HepG2 (cell line): Measurements from ENCODE around the gene DOLK. TPM values are rescaled to one million over a fixed set of nuclear protein-coding genes. Genes with fewer than 3 reads are reported as not detected.

Source experiments
- ATF7 ChIP-seq, 2 experiments: fragments of 450-650 bp in 1 of 2; sonication (generic) in 1 of 2; formaldehyde crosslinking in 1 of 2; IDR thresholded peaks; 2 replicates each; pipeline versions ENCODE4 v1.4.0 to v1.6.1; 2016 to 2020; ENCODE audit warnings: antibody characterized with exemption in 1 of 2, mild to moderate bottlenecking in 1 of 2, missing genetic modification reagents in 1 of 2
- CTCF ChIP-seq: sonication (generic); formaldehyde crosslinking; IDR thresholded peaks from 2 replicates; pipeline ENCODE4 v1.5.0; 2020; ENCODE audit warnings: mild to moderate bottlenecking, missing genetic modification reagents, moderate library complexity
- DNMT1 ChIP-seq: sonication (generic); formaldehyde crosslinking; IDR thresholded peaks from 2 replicates; pipeline ENCODE4 v1.5.1; 2020; ENCODE audit warnings: mild to moderate bottlenecking, missing genetic modification reagents
- FOXC1 ChIP-seq: sonication (generic); formaldehyde crosslinking; IDR thresholded peaks from 2 replicates; pipeline ENCODE4 v1.8.0; 2022; ENCODE audit warnings: mild to moderate bottlenecking, missing genetic modification reagents, borderline replicate concordance
- HMG20A ChIP-seq: IDR thresholded peaks from 2 replicates; pipeline ENCODE4 v1.6.1; 2016; ENCODE audit warnings: borderline replicate concordance
- MXD3 ChIP-seq: IDR thresholded peaks from 2 replicates; pipeline ENCODE4 v1.6.1; 2016; ENCODE audit warnings: mild to moderate bottlenecking, missing biosample characterization, missing genetic modification reagents
- NFYB ChIP-seq: sonication (generic); formaldehyde crosslinking; IDR thresholded peaks from 2 replicates; pipeline ENCODE4 v1.4.0; 2020; ENCODE audit warnings: missing genetic modification reagents
- TCF7L2 ChIP-seq: IDR thresholded peaks from 2 replicates; pipeline ENCODE4 v1.6.1; 2011; ENCODE audit warnings: mild to moderate bottlenecking, low read depth, low read length, moderate library complexity
- THAP8 ChIP-seq: sonication (generic); formaldehyde crosslinking; IDR thresholded peaks from 2 replicates; pipeline ENCODE4 v1.5.1; 2020; ENCODE audit warnings: missing genetic modification reagents, mild to moderate bottlenecking, borderline replicate concordance
- ZBTB38 ChIP-seq: sonication (generic); formaldehyde crosslinking; IDR thresholded peaks from 2 replicates; pipeline ENCODE4 v1.5.1; 2020; ENCODE audit warnings: mild to moderate bottlenecking, missing genetic modification reagents
- ZBTB7A ChIP-seq: sonication (generic); formaldehyde crosslinking; IDR thresholded peaks from 2 replicates; pipeline ENCODE4 v1.8.0; 2022; ENCODE audit warnings: mild to moderate bottlenecking, missing genetic modification reagents
- ZFP37 ChIP-seq: sonication (generic); formaldehyde crosslinking; IDR thresholded peaks from 2 replicates; pipeline ENCODE4 v1.4.0; 2020; ENCODE audit warnings: missing genetic modification reagents, borderline replicate concordance
- ZFY ChIP-seq: sonication (generic); formaldehyde crosslinking; IDR thresholded peaks from 2 replicates; pipeline ENCODE4 v1.4.0; 2020; ENCODE audit warnings: missing genetic modification reagents
- ZNF253 ChIP-seq: sonication (generic); formaldehyde crosslinking; IDR thresholded peaks from 2 replicates; pipeline ENCODE4 v1.8.0; 2022; ENCODE audit warnings: mild to moderate bottlenecking, missing genetic modification reagents, borderline replicate concordance
- ZNF274 ChIP-seq: sonication (generic); formaldehyde crosslinking; IDR thresholded peaks from 2 replicates; pipeline ENCODE4 v1.5.1; 2020; ENCODE audit warnings: mild to moderate bottlenecking, missing genetic modification reagents
- ZNF331 ChIP-seq: sonication (generic); formaldehyde crosslinking; IDR thresholded peaks from 2 replicates; pipeline ENCODE4 v1.4.0; 2020; ENCODE audit warnings: missing genetic modification reagents
- ZNF431 ChIP-seq: sonication (generic); formaldehyde crosslinking; IDR thresholded peaks from 2 replicates; pipeline ENCODE4 v1.9.0; 2022; ENCODE audit warnings: missing genetic modification reagents, low read depth, mild to moderate bottlenecking, borderline replicate concordance
- ZNF577 ChIP-seq: sonication (generic); formaldehyde crosslinking; IDR thresholded peaks from 2 replicates; pipeline ENCODE4 v1.4.0; 2020; ENCODE audit warnings: mild to moderate bottlenecking, low read depth, missing genetic modification reagents, borderline replicate concordance
- ZNF619 ChIP-seq: sonication (generic); formaldehyde crosslinking; IDR thresholded peaks from 2 replicates; pipeline ENCODE4 v1.4.0; 2020; ENCODE audit warnings: mild to moderate bottlenecking, missing genetic modification reagents
- ZNF777 ChIP-seq: sonication (generic); formaldehyde crosslinking; IDR thresholded peaks from 2 replicates; pipeline ENCODE4 v1.4.0; 2020; ENCODE audit warnings: missing genetic modification reagents
- ZNF784 ChIP-seq: sonication (generic); formaldehyde crosslinking; IDR thresholded peaks from 2 replicates; pipeline ENCODE4 v1.5.1; 2020; ENCODE audit warnings: missing genetic modification reagents, mild to moderate bottlenecking, borderline replicate concordance
- polyA plus RNA-seq, 8 experiments: library from polyadenylated mRNA; depleted of rRNA in 3 of 8; stranded (reverse) in 7 of 8; unstranded in 1 of 8; fragments of >200 nt; fragmentation: Illumina TruSeq in 4 of 8; extraction: Trizol in 4 of 8; gene quantifications; 2 replicates each; pipeline versions ENCODE4 v1.2.1 to v1.2.3, GENCODE V29; 2011 to 2016; ENCODE audit warnings: low read depth in 4 of 8, missing spikeins in 1 of 8, mixed read lengths in 1 of 8; ENCODE audit not compliant: insufficient read depth in 1 of 8
- total RNA-seq, 5 experiments: library from RNA; depleted of rRNA; stranded (reverse); fragments of >200 nt; fragmentation: Illumina TruSeq; extraction: Trizol; gene quantifications; 2 replicates each; pipeline ENCODE4 v1.2.3, GENCODE V29; 2016; ENCODE audit warnings: low read depth in 1 of 5
- TF ChIP-seq, protein P1 (sequence below): sonication (generic); formaldehyde crosslinking; IDR thresholded peaks from 2 replicates; pipeline ENCODE4 v1.9.0; 2021; ENCODE audit warnings: missing genetic modification reagents, mild to moderate bottlenecking, borderline replicate concordance

DOLK gene
- total and polyA plus RNA-seq, 2 of the 13 experiments (the other 11 are each of a cell fraction or from before 2014, with no cell fraction given), result 15.4 to 18.7 TPM

DNA sequence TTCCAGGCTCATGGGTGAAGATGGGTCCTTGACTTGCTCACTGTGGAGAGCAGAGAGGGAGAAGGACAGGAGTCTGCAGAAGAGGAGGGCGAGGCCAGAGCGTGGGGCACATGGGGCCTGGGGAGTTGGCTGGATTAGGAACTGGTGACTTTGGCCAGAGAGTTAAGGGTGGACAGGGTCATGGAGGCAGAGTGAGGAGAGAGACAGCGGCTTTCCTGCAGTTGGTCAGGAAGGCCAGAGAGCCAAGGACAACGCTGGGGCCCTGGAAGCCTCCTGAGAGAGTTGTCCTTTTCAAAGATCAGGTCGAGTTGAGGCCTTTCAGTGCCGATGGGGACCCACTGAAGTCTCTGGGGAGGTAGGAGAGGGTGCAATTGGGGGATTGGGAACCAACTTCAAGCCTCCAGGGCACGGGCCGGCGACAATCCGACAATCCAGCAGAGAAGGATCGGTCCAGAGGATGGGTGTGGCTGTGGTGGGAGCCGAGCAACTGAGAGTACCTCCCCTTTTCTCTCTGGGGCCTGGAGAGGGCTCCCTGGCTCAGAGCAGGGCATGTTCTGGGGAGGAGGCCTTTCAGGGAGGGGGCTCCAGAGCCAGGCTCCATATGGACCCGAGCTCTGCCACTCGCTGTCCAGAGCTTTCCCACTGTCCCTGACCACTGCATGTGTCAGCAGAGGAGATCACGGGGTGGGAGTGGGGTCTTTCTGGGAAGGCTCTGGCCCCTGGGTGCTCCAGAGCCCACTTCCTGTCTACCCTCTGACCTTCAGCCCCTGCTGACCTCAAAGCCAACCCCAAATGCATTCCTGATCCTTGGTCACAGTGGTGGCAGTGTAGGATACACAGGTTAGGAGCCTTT lies 34.1 kb downstream of the DOLK start (continued):
- TF ChIP-seq ZBTB7A (CRISPR knock-in tag) (peak; percentile 88), ZNF431 (CRISPR knock-in tag) (no peak), ZNF577 (CRISPR knock-in tag) (no peak), ZNF777 (CRISPR knock-in tag) (no peak), ZFP37 (CRISPR knock-in tag) (no peak), ZFY (CRISPR knock-in tag) (0 out of 2 replicates have a peak, but pooled peaks have one; percentile 17), CTCF (CRISPR knock-in tag) (peak; percentile 27; the same call in 1 of the 2 replicates), MXD3 (CRISPR knock-in tag) (0 out of 2 replicates have a peak, but pooled peaks have one; percentile 25), ZNF619 (CRISPR knock-in tag) (no peak), ZBTB38 (CRISPR knock-in tag) (peak; percentile 64), ZNF331 (CRISPR knock-in tag) (no peak), FOXC1 (CRISPR knock-in tag) (no peak), ZNF784 (CRISPR knock-in tag) (no peak), NFYB (CRISPR knock-in tag) (no peak), DNMT1 (no peak), ZNF274 (CRISPR knock-in tag) (peak; percentile 57; the same call in 1 of the 2 replicates), ZNF253 (CRISPR knock-in tag) (no peak), HMG20A (CRISPR knock-in tag) (no peak), THAP8 (CRISPR knock-in tag) (no peak), TCF7L2 (no peak), ATF7 (IDR thresholded peaks at IDR 0.05) (no peak), ATF7 (CRISPR knock-in tag; IDR thresholded peaks at IDR 0.05) (no peak)
- TF ChIP-seq, protein P1, sequence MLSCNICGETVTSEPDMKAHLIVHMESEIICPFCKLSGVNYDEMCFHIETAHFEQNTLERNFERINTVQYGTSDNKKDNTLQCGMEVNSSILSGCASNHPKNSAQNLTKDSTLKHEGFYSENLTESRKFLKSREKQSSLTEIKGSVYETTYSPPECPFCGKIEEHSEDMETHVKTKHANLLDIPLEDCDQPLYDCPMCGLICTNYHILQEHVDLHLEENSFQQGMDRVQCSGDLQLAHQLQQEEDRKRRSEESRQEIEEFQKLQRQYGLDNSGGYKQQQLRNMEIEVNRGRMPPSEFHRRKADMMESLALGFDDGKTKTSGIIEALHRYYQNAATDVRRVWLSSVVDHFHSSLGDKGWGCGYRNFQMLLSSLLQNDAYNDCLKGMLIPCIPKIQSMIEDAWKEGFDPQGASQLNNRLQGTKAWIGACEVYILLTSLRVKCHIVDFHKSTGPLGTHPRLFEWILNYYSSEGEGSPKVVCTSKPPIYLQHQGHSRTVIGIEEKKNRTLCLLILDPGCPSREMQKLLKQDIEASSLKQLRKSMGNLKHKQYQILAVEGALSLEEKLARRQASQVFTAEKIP (CRISPR knock-in tag), result no peak
